PFSK-1 (cell line): ENCODE data around the gene DET1.
A peak's percentile ranks its signal among the peaks of the same experiment; 100 is the strongest.

Source experiments
- FOXP2 ChIP-seq: optimal IDR thresholded peaks from 2 replicates; pipeline ENCODE3; 2011; ENCODE audit warnings: borderline replicate concordance, control low read depth, inconsistent platforms; ENCODE audit not compliant: insufficient read depth; ENCODE audit errors: extremely low read length, extremely low read depth
- POLR2AphosphoS5 ChIP-seq: IDR thresholded peaks from 2 replicates; pipeline ENCODE4 v1.6.1; 2012; ENCODE audit warnings: low read depth, mild to moderate bottlenecking, control low read depth, low read length, moderate library complexity
- REST ChIP-seq, 2 experiments: IDR thresholded peaks; 2 replicates each; pipeline versions ENCODE4 v1.6.1 to v1.8.0; 2011 to 2012; ENCODE audit warnings: low read depth in 2 of 2, low read length in 2 of 2, control low read depth in 1 of 2, inconsistent platforms in 1 of 2, mild to moderate bottlenecking in 1 of 2, moderate library complexity in 1 of 2; ENCODE audit not compliant: insufficient read depth in 1 of 2
- SIN3A ChIP-seq: IDR thresholded peaks from 2 replicates; pipeline ENCODE4 v1.6.1; 2012; ENCODE audit warnings: mild to moderate bottlenecking, low read length, moderate library complexity, borderline replicate concordance; ENCODE audit not compliant: insufficient read depth
- TAF1 ChIP-seq: IDR thresholded peaks from 2 replicates; pipeline ENCODE4 v1.6.1; 2012; ENCODE audit warnings: low read length, control low read depth, borderline replicate concordance; ENCODE audit not compliant: insufficient read depth

DET1 gene

DNA sequence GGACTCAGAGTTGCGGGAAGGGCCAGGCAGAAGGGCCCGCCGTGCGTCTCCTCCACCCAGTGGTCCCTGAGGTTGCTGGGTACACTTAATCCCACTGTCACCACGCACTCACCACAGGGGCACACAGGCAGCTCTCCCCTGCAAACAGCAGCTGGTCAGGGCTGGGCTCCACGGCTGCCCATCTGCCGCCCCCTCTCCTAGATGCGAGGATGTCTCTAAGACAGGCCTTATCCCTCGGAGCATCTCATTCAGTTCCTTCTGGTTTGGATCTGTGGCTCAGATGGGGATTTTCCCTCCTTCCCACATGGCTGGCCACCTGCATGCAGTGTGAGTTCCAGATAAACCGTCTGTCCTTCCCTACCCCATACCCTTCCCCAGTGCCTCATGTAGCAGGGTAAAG is 52.6 kb downstream of the DET1 start:
- TF ChIP-seq POLR2AphosphoS5: no peak
- TF ChIP-seq TAF1: no peak
- TF ChIP-seq REST (IDR thresholded peaks at IDR 0.05; ENCODE audit: insufficient read depth in 1 of 2, low read depth in 2 of 2, low read length in 2 of 2): no peak
- TF ChIP-seq FOXP2: no peak
- TF ChIP-seq SIN3A: no peak

DNA sequence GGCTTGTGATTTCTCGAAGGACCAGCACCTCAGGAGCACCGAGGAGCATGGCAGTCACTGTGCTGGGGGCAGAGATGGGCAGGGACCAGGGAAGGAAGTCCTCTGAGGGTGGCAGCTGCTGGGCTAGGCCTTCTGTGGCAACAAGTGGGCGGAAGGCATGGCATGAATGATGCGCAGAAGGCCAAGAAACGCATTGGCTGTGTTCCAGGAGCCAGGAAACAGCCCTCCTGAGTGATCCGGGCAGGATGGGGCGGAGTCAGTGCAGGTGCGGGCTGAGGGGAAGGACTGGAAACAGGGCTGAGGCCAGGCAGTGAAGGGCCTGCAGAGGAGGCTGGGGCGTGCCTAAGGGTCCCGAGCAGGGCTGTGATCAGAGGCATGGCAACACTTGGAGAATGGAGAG is 55.3 kb downstream of the DET1 start:
- TF ChIP-seq SIN3A (no peak), POLR2AphosphoS5 (no peak), REST (IDR thresholded peaks at IDR 0.05; ENCODE audit: insufficient read depth in 1 of 2, low read depth in 2 of 2, low read length in 2 of 2) (no peak), FOXP2 (no peak)

GRCh38 chr15:88490036-88490435 is 56.4 kb downstream of the DET1 start:
- TF ChIP-seq SIN3A (no peak), REST (IDR thresholded peaks at IDR 0.05; ENCODE audit: insufficient read depth in 1 of 2, low read depth in 2 of 2, low read length in 2 of 2) (no peak), POLR2AphosphoS5 (no peak), TAF1 (no peak), FOXP2 (no peak)

GRCh38 chr15:88489321-88489720 is 57.2 kb downstream of the DET1 start:
- TF ChIP-seq SIN3A (no peak), REST (IDR thresholded peaks at IDR 0.05; ENCODE audit: insufficient read depth in 1 of 2, low read depth in 2 of 2, low read length in 2 of 2) (peak; percentile 58 to 82; a peak in 3 of 4 replicates)

GRCh38 chr15:88487796-88488523 is 58.5 kb downstream of the DET1 start:
- TF ChIP-seq POLR2AphosphoS5 (no peak), FOXP2 (no peak), REST (IDR thresholded peaks at IDR 0.05; ENCODE audit: insufficient read depth in 1 of 2, low read depth in 2 of 2, low read length in 2 of 2) (no peak), TAF1 (no peak), SIN3A (no peak)
